HG02642 (cell line): ENCODE measurements around the gene STON2.
"Not testable (repeated sequence)": the region's sequence is repeated elsewhere in the genome, so short reads cannot be mapped to it uniquely, and the experiment has no call there.

ENCODE experiments used
- ATAC-seq: cut with Tn5 transposase; IDR thresholded peaks from one replicate; pipeline ENCODE4 v1.9.1; 2021; ENCODE audit warnings: mild to moderate bottlenecking; ENCODE audit not compliant: unreplicated experiment, poor library complexity

The STON2 gene

DNA sequence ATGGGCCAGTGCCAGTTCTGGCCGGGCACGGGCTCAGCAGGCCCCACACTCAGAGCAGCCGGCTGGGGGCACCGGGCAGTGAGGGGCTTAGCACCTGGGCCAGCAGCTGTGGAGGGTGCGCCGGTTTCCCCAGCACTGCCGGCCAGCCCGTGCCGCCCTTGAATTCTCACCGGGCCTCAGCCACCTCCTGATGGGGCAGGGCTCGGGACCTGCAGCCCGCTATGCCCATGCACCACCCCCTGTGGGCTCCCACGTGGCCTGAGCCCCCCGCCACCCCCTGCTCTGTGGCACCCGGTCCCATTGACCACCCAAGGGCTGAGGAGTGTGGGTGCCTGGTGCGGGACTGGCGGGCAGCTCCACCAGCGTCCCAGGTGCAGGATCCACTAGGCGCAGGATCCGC is 164.0 kb downstream of the STON2 start:
- ATAC-seq: no peak

DNA sequence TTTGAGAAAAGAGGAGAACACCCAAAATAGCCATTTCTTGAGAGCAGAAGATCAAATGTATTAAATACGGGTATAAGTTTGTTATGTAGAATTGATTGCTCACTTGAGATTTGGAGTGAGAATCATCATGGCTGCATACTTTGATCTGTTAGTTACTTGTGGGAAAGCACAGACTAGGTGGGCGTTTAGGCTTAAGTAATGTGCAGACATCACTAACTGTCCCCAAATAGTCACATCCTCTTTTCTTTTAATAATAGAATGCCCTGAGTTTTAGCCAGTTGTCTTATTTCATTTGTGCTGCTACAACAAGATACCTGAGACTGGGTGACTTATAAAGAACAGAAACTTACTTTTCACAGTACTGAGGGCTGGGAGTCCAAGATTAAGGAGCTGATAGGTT is 165.0 kb downstream of the STON2 start:
- ATAC-seq: peak; percentile 53

DNA sequence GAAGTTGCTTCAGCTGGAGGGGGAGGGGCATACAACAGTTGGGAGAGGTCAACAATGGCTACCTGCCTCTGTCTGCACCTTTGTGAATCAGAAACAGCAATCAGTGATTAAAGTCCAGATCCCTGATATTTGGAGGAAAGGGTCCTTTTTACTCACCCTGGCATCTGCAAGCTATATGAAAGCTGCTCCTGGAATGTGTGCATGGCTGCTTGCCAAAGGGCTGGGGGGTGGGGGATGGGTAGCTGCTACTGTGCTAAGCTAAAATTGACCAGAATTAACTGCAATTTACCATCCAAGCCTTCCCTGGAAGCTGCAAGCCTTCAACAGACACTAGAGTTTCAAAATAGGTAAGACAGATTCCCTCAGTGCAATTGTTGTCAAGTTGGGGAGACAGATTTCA is 165.8 kb downstream of the STON2 start:
- ATAC-seq: no peak

DNA sequence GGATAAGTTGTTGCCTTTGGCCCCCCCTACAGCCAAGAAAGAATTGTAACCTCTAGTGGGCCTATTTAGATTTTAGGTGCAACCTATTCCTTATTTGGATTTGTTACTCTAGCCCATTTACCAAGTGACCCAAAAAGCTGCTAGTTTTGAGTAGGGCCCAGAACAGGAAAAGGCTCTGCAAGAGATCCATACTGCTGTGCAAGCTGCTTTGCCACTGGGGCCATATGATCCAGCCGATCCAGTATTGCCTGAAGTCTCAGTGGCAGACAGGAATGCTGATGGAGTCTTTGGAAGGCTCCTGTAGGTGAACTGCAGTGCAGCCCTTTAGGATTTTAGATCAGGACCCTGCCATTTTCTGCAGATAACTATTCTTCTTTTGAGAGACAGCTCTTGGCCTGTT is 166.5 kb downstream of the STON2 start:
- ATAC-seq: no peak

DNA sequence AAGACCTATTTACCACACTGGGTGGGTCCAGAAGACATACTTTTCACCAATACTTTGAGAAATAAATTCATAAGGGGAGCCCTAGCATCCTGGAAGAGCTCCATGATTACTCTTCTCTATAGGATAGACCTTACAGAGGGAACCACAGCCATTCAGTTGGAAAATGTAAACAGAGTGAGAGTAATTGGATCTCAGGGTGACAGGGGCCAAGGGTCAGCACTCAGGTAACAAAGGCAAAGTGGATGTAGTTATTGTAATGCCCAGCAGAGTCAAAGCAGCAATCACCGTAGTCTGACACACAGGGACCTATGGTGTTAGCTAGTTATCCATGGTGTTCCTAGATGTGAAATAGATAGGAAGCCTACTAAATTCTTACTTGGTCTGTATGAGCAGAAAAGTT is 168.6 kb downstream of the STON2 start:
- no peak for ATAC-seq

DNA sequence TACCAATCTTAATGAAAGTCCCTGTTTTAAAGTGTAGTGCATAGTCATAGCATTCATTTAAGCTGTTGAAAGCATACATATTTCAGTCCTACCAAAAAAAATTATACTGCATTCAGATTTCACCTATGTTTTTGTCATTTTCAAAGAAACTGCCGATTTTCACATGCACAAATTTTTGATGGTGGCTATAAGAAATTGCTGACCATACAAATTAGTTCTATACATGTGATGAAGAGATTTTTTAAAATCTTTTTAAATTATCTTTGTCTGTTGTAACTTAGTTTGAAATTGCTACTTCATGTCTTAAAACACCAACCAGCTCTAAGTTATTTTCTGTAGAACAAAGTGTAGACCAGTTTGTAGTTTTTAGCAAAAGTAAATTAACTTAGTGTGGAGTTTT is 175.9 kb downstream of the STON2 start:
- ATAC-seq: no peak

DNA sequence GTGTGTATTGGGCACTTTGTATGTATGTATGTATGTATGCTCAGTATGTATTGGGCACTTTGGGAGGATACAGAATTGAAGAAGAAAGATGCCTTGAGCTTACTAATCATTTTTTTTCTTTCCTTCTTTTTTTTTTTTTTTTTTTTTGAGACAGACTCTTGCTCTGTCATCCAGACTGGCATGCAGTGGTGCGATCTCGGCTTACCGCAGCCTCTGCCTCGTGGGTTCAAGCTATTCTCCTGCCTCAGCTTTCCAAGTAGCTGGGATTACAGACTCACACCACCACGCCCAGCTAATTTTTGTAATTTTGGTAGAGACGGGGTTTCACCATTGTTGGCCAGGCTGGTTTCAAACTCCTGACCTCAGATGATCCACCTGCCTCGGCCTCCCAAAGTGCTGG is 176.3 kb downstream of the STON2 start:
- not testable (repeated sequence) for ATAC-seq

DNA sequence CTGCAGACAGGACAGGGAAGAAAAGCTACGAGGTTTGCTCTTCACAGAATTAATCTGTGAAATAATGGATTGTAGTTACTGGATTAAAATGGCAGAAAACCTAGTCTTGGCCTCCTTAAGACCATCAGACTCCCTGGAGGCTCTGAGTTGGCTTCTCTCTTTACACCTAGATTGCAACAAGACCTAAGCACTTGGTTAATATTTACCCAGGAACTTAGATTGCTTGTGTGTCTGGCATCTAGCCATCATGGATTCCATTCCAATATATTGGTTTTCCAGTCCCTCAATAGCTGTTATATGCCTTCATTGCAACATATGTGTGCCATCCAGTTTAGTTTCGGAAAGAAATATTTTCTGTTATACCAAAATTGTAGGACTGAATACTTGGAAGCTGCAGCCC is 177.4 kb downstream of the STON2 start:
- ATAC-seq: no peak

DNA sequence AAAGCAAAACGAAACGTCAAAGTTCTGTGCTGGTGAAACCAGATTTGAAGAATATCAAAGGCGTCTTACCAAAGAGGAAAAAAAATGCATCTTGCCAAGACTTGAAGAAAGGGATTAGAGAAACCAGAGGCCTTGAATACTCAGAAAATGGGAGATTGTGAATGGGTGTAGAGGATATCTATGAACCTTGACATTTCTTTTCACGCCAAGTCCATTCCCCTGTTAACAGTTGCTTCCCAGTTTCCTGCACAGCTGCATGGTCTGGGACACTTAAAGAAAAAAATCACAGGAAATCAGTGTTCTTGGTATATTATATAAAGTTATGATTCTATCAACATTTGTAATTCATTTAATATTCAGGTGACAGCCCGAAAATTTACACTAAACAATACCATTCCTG is 178.0 kb downstream of the STON2 start:
- ATAC-seq: no peak

DNA sequence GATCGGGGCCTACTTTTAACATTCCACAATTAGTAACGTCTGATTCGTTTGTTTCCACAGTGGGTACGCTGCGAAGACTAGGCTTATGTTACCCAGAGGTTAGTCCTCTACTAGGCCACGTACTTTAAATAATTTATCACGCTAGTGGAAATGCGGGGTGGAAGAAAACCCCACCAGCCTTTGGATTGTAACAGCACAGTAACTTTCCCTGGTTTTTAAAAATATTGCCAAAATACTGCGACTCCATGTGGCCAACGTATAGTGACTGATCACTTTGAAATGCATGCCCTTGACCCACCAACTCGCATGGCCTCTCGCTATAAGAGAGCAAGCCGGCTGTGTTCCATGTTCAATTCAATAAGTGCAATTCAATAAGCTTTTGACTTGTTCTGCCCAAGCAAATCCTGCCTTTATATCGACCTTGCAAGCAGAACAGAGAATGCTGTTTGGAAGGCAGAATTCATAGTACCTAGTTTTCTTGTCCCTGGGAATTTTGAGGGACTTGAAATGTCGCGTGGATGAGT is 178.5 kb downstream of the STON2 start:
- no peak for ATAC-seq

DNA sequence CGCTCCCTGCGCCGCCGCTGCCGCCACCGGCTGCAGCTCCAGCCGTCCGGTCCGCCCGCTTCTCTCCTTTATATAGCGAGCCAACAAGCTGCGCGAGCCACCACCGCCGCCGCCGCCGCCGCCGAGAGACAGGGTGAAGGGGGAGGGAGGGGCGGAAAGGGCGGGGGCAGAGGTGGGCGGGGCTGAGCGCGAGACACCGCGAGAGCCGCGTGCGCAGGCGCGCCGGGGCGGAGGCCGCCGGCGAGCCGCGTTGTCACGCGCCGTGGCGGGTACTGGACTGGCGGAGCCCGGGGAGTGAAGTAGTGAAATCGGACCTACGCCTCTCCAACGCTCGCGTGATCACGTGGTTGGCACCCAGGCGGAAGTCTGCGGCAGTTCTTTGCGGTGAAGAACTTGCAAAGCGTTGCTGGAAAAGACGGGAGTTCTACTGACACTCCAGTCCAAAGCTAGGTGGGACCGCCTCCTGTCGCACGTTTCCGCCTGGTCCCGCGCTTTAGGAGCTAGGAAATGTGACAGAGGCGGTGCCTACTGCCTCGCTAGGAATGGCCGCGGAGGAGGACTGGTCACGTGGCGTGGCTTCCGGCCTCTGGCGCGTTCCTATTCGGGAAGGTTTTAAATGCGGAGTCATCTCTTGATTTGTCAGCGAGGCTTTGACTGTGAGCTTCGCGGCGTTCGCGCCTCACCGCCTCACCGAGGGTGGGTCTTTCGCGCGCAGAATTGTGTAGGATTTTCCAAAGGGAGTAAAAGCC is 179.1 kb downstream of the STON2 start, which contains the start of gene GTF2A1:
TSS of gene GTF2A1 (minus strand) at position 130 of the 749 bp plus-strand sequence. CDS start 441 bp downstream, outside the sequence.
- ATAC-seq: peak; percentile 77

DNA sequence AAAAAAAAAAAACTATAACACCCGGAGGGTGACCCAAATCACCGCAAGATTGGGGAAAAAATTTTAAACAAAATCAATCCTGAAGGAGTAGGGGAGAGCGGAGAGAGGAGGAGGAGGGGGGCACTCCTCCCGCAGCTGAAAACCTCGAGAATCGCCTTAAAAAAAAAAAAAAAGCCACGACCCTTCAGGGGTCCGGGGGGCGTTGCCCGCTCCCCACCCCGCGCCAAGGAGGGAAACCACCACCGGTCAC is 179.6 kb downstream of the STON2 start:
- no peak for ATAC-seq

DNA sequence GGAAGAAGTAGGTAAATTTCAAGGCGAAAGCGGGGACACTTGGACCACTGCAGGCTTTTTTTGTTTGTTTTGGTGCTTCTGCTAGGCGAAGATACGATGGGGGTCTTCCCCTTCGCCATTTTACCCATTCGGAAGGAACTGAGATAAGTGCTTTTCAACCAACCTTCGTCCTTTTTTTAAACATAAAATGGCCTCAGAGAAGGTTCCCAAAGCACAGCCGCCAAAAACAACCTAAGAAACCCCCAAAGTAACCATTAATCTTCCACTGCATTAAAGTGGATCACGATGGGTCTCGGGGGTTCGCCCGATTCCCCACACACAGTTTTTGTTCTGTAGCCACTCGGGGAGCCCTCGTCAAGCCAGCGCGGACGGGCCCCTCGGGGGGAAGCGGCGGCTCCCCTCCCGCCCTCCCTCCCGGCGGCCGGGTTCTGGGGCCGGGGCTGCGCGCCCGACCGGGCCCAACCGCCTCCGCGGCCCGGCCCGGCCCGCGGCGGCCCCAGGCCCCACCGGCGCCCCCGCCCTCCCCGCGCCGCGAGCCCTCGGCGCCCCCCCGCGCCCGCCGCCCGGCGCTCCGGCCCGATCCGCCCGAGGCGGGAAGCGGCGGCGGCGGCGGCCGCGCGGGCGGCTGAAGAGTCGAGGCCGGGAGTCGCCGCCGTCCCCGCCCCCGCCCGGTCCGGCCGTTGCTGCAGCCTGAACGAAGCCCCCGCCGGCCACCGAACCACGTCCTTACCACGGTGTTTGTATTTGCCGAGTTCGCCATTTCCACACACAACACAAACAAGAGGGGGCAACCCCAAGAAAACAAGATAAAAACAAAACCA is 180.2 kb downstream of the STON2 start:
- peak; percentile 4 for ATAC-seq

DNA sequence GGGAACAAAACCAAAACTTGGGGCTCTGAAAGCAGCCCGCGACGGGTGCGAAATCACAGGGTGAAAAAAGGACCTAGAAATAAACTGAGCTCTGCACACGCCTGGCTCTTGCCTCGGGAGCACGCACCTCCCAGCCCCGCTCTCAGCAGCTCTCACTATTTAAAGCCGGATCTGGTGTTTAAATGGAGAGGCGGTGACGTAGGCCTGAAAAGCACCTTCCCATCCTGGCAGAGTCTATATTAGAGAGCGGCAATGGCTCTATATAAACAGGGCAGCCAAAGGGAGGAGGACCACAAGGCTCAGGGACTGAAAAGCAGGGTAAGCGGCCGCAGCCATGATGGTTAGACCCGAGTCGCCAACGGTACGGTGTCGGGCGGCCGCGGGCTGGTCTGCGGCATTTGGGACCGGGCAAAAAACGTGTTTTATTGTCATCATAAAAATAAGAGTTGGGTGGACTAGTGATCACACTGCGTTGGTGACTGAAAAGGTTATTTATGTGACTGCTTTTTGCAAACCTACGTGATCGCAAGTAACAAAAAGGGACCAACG is 180.8 kb downstream of the STON2 start:
- peak; percentile 56 for ATAC-seq

DNA sequence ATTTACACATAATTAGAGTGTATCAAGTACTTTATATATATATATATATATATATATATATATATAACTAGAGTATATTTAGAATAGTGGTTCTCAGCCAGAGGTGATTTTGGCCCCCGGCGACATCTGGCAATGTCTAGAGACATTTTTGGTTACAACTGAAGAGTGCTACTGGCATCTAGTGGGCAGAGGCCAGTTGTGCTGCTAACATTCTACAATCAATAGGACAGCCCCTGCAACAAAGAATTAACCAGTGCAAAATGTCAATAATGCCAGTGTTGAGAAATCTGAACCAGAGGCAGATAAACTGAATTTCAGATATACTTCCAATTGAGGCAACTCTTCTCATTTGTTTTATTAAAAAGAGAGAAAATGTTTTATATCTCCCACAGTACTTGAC is 188.3 kb downstream of the STON2 start:
- peak; percentile 73 for ATAC-seq
